ENCODE results near the gene MYCL. TPM values are rescaled to one million over a fixed set of nuclear protein-coding genes. Genes with fewer than 3 reads are reported as not detected.

The MYCL gene
- polyA plus RNA-seq (2012; ENCODE audit: low read depth, missing spikeins), result 1.2 TPM

- TF ChIP-seq SPI1 (IDR thresholded peaks at IDR 0.05; ENCODE audit: low read depth, low read length), result no peak
- TF ChIP-seq POLR2A (IDR thresholded peaks at IDR 0.05; ENCODE audit: low read depth, low read length), result no peak
- TF ChIP-seq POU2F2 (IDR thresholded peaks at IDR 0.05; ENCODE audit: low read depth, low read length), result no peak
- TF ChIP-seq TAF1 (IDR thresholded peaks at IDR 0.05; ENCODE audit: low read depth, low read length), result no peak
- no peak for TF ChIP-seq PAX5 (IDR thresholded peaks at IDR 0.05; ENCODE audit: insufficient read depth, low read length, severe bottlenecking)
- no peak for TF ChIP-seq POLR2AphosphoS5 (IDR thresholded peaks at IDR 0.05; ENCODE audit: low read depth, low read length)
- peak; percentile 98 for FAIRE-seq
- DNase-seq (ENCODE audit: insufficient read length, low spot score), result peak; percentile 82
These were observed at the start of gene MYCL for GRCh38 chr1:39901714-39902459. Gene MYCL (minus strand): TSS chr1:39901917. CDS start chr1:39901434, 483 bp downstream.

GRCh38 chr1:39949891-39950290 is 48.2 kb upstream of the MYCL start:
- DNase-seq (ENCODE audit: insufficient read length, low spot score) (no peak), FAIRE-seq (no peak)

GRCh38 chr1:39947260-39947659 is 45.5 kb upstream of the MYCL start:
- TF ChIP-seq SPI1 (IDR thresholded peaks at IDR 0.05; ENCODE audit: low read depth, low read length) (no peak), PAX5 (IDR thresholded peaks at IDR 0.05; ENCODE audit: insufficient read depth, low read length, severe bottlenecking) (no peak), POLR2A (IDR thresholded peaks at IDR 0.05; ENCODE audit: low read depth, low read length) (no peak), TAF1 (IDR thresholded peaks at IDR 0.05; ENCODE audit: low read depth, low read length) (no peak), POU2F2 (IDR thresholded peaks at IDR 0.05; ENCODE audit: low read depth, low read length) (no peak), POLR2AphosphoS5 (IDR thresholded peaks at IDR 0.05; ENCODE audit: low read depth, low read length) (no peak)
- no peak for FAIRE-seq
- no peak for DNase-seq (ENCODE audit: insufficient read length, low spot score)

More at GRCh38 chr1:39949891-39950290, 48.2 kb upstream of the MYCL start:
- no peak for TF ChIP-seq TAF1 (IDR thresholded peaks at IDR 0.05; ENCODE audit: low read depth, low read length)
- TF ChIP-seq PAX5 (IDR thresholded peaks at IDR 0.05; ENCODE audit: insufficient read depth, low read length, severe bottlenecking), result no peak
- no peak for TF ChIP-seq POLR2A (IDR thresholded peaks at IDR 0.05; ENCODE audit: low read depth, low read length)

- FAIRE-seq (peak; percentile 82), DNase-seq (ENCODE audit: insufficient read length, low spot score) (no peak)
- TF ChIP-seq PAX5 (IDR thresholded peaks at IDR 0.05; ENCODE audit: insufficient read depth, low read length, severe bottlenecking) (no peak), POU2F2 (IDR thresholded peaks at IDR 0.05; ENCODE audit: low read depth, low read length) (no peak), POLR2AphosphoS5 (IDR thresholded peaks at IDR 0.05; ENCODE audit: low read depth, low read length) (no peak), TAF1 (IDR thresholded peaks at IDR 0.05; ENCODE audit: low read depth, low read length) (no peak), SPI1 (IDR thresholded peaks at IDR 0.05; ENCODE audit: low read depth, low read length) (no peak), POLR2A (IDR thresholded peaks at IDR 0.05; ENCODE audit: low read depth, low read length) (no peak)
These were observed 44.5 kb upstream of the MYCL start for GRCh38 chr1:39946216-39946615.

GRCh38 chr1:39944410-39945112 is 42.8 kb upstream of the MYCL start:
- TF ChIP-seq TAF1 (IDR thresholded peaks at IDR 0.05; ENCODE audit: low read depth, low read length) (no peak), POU2F2 (IDR thresholded peaks at IDR 0.05; ENCODE audit: low read depth, low read length) (0 out of 2 replicates have a peak, but pooled peaks have one; percentile 42), POLR2AphosphoS5 (IDR thresholded peaks at IDR 0.05; ENCODE audit: low read depth, low read length) (no peak)
- FAIRE-seq (peak; percentile 40), DNase-seq (ENCODE audit: insufficient read length, low spot score) (no peak)

GRCh38 chr1:39943471-39944290 is 42.0 kb upstream of the MYCL start:
- DNase-seq (ENCODE audit: insufficient read length, low spot score), result no peak
- no peak for TF ChIP-seq POU2F2 (IDR thresholded peaks at IDR 0.05; ENCODE audit: low read depth, low read length)
- FAIRE-seq, result no peak

GRCh38 chr1:39940980-39941871 is 39.5 kb upstream of the MYCL start:
- TF ChIP-seq POLR2AphosphoS5 (IDR thresholded peaks at IDR 0.05; ENCODE audit: low read depth, low read length) (no peak), PAX5 (IDR thresholded peaks at IDR 0.05; ENCODE audit: insufficient read depth, low read length, severe bottlenecking) (no peak), POLR2A (IDR thresholded peaks at IDR 0.05; ENCODE audit: low read depth, low read length) (no peak), POU2F2 (IDR thresholded peaks at IDR 0.05; ENCODE audit: low read depth, low read length) (no peak), SPI1 (IDR thresholded peaks at IDR 0.05; ENCODE audit: low read depth, low read length) (no peak)
- FAIRE-seq (no peak), DNase-seq (ENCODE audit: insufficient read length, low spot score) (no peak)

GRCh38 chr1:39940253-39940652 is 38.5 kb upstream of the MYCL start:
- DNase-seq (ENCODE audit: insufficient read length, low spot score) (no peak), FAIRE-seq (no peak)
- no peak for TF ChIP-seq POU2F2 (IDR thresholded peaks at IDR 0.05; ENCODE audit: low read depth, low read length)

- TF ChIP-seq POU2F2 (IDR thresholded peaks at IDR 0.05; ENCODE audit: low read depth, low read length) (no peak), PAX5 (IDR thresholded peaks at IDR 0.05; ENCODE audit: insufficient read depth, low read length, severe bottlenecking) (no peak), POLR2A (IDR thresholded peaks at IDR 0.05; ENCODE audit: low read depth, low read length) (no peak), SPI1 (IDR thresholded peaks at IDR 0.05; ENCODE audit: low read depth, low read length) (no peak), TAF1 (IDR thresholded peaks at IDR 0.05; ENCODE audit: low read depth, low read length) (no peak), POLR2AphosphoS5 (IDR thresholded peaks at IDR 0.05; ENCODE audit: low read depth, low read length) (no peak)
- FAIRE-seq (no peak), DNase-seq (ENCODE audit: insufficient read length, low spot score) (no peak)
These were observed 37.1 kb upstream of the MYCL start for GRCh38 chr1:39938856-39939255.
